Fibroblast of lung (primary cell): ENCODE results near the gene AFAP1. TPM values are rescaled to one million over a fixed set of nuclear protein-coding genes. Genes with fewer than 3 reads are reported as not detected.

Source experiments
- DNase-seq, 2 donors: peaks; one replicate each; pipeline versions ENCODE4 v3.0.0 to v3.0.0-alpha.2; 2010; ENCODE audit warnings: low read depth in 2 of 2
- H2AFZ ChIP-seq: 2 replicates; pipeline ENCODE4 v1.5.1; 2012; ENCODE audit warnings: low read length, control low read depth, inconsistent platforms
- H3K27ac ChIP-seq: 2 replicates; pipeline ENCODE4 v1.5.1; 2011; ENCODE audit warnings: low read length, control low read depth; ENCODE audit not compliant: insufficient read depth
- H3K27me3 ChIP-seq: 2 replicates; pipeline ENCODE4 v1.5.1; 2011; ENCODE audit warnings: mild to moderate bottlenecking, low read length; ENCODE audit not compliant: control insufficient read depth, insufficient read depth
- H3K36me3 ChIP-seq: 2 replicates; pipeline ENCODE4 v1.5.1; 2011; ENCODE audit warnings: low read length; ENCODE audit not compliant: control insufficient read depth, insufficient read depth
- H3K4me1 ChIP-seq: 2 replicates; pipeline ENCODE4 v1.5.1; 2011; ENCODE audit warnings: low read length; ENCODE audit not compliant: control insufficient read depth, insufficient read depth; ENCODE audit errors: extremely low read depth
- H3K4me2 ChIP-seq: 2 replicates; pipeline ENCODE4 v1.5.1; 2011; ENCODE audit warnings: low read length, control low read depth; ENCODE audit not compliant: insufficient read depth; ENCODE audit errors: extremely low read depth
- H3K4me3 ChIP-seq, 4 experiments: fragments of 200-600 bp in 1 of 4; sonication (generic) in 1 of 4; replicated peaks in 1 of 4; 2 replicates each; pipeline ENCODE4 v1.5.1; 2011 to 2016; ENCODE audit warnings: low read length in 4 of 4, low read depth in 3 of 4, mild to moderate bottlenecking in 3 of 4, control low read depth in 2 of 4, inconsistent platforms in 1 of 4, mixed read lengths in 1 of 4; ENCODE audit not compliant: insufficient read depth in 1 of 4; ENCODE audit errors: control extremely low read depth in 1 of 4
- H3K79me2 ChIP-seq: 2 replicates; pipeline ENCODE4 v1.5.1; 2012; ENCODE audit warnings: mild to moderate bottlenecking, low read length, inconsistent platforms; ENCODE audit not compliant: control insufficient read depth, insufficient read depth
- H3K9ac ChIP-seq: 2 replicates; pipeline ENCODE4 v1.5.1; 2011; ENCODE audit warnings: mild to moderate bottlenecking, low read length, control low read depth; ENCODE audit not compliant: insufficient read depth
- H3K9me3 ChIP-seq: 2 replicates; pipeline ENCODE4 v1.5.1; 2012; ENCODE audit warnings: low read depth, low read length; ENCODE audit not compliant: control insufficient read depth, insufficient read depth
- H4K20me1 ChIP-seq: 2 replicates; pipeline ENCODE4 v1.5.1; 2011; ENCODE audit warnings: low read length; ENCODE audit not compliant: control insufficient read depth, insufficient read depth; ENCODE audit errors: extremely low read depth
- EZH2 ChIP-seq: IDR thresholded peaks from 2 replicates; pipeline ENCODE4 v1.5.1; 2012; ENCODE audit warnings: low read length, control low read depth, mild to moderate bottlenecking; ENCODE audit errors: missing control alignments
- polyA plus RNA-seq, 2 donors: library from polyadenylated mRNA; depleted of rRNA in 1 of 2; stranded (reverse) in 1 of 2; unstranded in 1 of 2; fragments of >200 nt; gene quantifications; 2 replicates each; pipeline ENCODE4 v1.2.1, GENCODE V29; 2011 to 2012; ENCODE audit warnings: missing spikeins in 1 of 2
- total RNA-seq: library from RNA; depleted of rRNA; stranded (reverse); fragments of >200 nt; gene quantifications from 2 replicates; pipeline ENCODE4 v1.2.1, GENCODE V29; 2014
- TF ChIP-seq, protein P1 (sequence below), 2 donors: IDR thresholded peaks in 1 of 2; conservative IDR thresholded peaks in 1 of 2; 1 replicate in 1 of 2; 2 replicates in 1 of 2; pipeline ENCODE4 v1.5.1; 2011 to 2012; ENCODE audit warnings: low read length in 2 of 2, control low read depth in 1 of 2, inconsistent platforms in 1 of 2, low read depth in 1 of 2, mild to moderate bottlenecking in 1 of 2

The AFAP1 gene
- total and polyA plus RNA-seq, 2 donors (not counting 1 experiment from before 2014, with no cell fraction given) = 21.8 to 30.1 TPM

DNA sequence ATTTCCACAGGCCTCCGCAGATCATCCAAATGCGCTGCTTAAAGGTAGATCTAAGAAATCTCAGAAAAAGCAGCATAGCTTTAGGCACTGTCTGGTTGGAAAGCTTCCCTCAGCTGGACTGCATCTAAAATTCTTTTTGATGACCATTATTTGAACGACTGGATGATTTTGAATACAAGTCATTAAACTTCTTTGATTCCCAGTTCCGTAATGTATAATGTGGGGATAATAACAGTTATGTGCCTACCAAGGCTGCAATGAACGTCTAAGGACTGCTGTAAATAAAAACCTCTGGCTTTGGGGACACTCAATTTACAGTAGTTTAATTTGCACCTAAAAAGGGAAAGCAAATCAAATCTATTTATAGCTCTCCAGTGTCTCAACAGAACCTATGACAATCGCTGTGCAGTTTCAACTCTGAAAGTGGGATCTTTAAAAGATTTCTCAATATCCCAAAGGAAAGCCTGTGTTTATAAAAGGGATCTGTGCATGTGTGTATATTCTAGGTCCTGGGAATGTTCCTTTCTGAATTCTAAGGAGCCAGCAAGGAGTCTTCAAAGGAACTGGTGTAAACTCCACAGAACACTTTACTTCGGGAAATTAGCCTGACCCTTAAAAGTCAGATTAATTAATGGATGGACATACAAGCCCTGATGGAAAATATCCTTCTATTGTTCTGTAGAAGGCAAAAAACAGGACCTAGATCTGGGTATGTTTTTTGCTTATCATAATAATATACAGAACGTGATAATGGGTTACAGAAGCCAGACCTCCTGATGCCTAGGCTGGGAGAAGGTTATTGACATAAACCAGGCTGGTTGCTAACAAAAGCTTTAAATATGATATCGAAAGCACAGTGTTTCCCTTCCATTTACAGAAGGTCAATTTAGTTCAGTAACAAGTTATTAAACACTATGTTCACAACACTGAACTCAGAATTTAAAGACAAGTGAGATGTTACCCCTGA is 53.4 kb downstream of the AFAP1 start:
- H3K27ac ChIP-seq = no peak overlapping the region
- peak overlapping the region; percentile 48 for H3K4me2 ChIP-seq
- peaks cover 59% of the 10 kb centered on the region for H3K79me2 ChIP-seq
- DNase-seq = peak in 1 of 2 donors; percentile 66
- H3K27me3 ChIP-seq = no peaks in the 10 kb centered on the region
- no peak overlapping the region for H3K4me3 ChIP-seq
- no peaks in the 10 kb centered on the region for H4K20me1 ChIP-seq
- H3K36me3 ChIP-seq = no peaks in the 10 kb centered on the region
- no peaks in the 10 kb centered on the region for H3K9me3 ChIP-seq
- no peak overlapping the region for H3K9ac ChIP-seq
- H3K4me1 ChIP-seq = peaks cover 23% of the 10 kb centered on the region
- no peak overlapping the region for H2AFZ ChIP-seq
- TF ChIP-seq, protein P1, sequence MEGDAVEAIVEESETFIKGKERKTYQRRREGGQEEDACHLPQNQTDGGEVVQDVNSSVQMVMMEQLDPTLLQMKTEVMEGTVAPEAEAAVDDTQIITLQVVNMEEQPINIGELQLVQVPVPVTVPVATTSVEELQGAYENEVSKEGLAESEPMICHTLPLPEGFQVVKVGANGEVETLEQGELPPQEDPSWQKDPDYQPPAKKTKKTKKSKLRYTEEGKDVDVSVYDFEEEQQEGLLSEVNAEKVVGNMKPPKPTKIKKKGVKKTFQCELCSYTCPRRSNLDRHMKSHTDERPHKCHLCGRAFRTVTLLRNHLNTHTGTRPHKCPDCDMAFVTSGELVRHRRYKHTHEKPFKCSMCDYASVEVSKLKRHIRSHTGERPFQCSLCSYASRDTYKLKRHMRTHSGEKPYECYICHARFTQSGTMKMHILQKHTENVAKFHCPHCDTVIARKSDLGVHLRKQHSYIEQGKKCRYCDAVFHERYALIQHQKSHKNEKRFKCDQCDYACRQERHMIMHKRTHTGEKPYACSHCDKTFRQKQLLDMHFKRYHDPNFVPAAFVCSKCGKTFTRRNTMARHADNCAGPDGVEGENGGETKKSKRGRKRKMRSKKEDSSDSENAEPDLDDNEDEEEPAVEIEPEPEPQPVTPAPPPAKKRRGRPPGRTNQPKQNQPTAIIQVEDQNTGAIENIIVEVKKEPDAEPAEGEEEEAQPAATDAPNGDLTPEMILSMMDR (conservative IDR thresholded peaks at IDR 0.05 in 1 of 2, IDR thresholded peaks at IDR 0.05 in 1 of 2; ENCODE audit: low read depth in 1 of 2, low read length in 2 of 2) = no peak
- TF ChIP-seq EZH2 = no peak

DNA sequence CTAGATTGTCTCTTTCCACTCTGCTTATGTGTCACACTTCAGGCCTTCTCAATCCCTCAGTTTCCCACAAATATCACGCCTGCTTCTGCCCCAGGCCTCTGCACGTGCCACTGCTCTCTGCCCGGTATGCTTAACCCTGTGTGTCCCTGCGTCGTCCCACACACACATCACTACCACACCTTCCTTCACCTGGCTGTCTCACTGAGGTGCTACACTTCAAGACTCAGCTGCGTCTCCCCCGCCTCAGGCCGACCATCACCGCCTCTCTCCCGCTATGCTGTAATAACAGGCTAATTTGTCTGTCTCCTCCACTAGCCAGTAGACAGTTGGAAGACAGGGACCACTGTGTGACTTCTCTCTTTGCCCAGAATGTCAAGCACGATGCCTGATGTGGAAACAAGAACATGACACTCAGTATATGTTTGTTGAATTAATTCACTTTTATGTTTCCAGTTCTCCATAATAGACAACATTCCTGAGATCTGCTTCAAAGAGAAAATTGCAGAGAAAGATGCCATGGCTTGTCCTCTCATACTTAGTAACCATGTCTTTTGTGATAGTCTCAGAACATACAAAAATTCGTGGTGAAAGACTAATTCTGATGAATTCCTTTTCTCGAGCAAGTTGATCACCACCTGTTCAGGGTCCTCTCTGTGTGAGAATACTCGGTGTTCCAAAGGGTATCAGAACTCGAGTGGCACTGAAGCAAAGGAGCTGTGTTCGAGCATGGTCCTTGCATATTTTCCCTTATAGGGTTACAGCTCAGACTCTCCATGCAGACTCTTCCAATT is 54.2 kb downstream of the AFAP1 start:
- Histone ChIP-seq H2AFZ (no peak overlapping the region), H3K4me3 (no peak overlapping the region), H4K20me1 (no peaks in the 10 kb centered on the region), H3K27me3 (no peaks in the 10 kb centered on the region), H3K9me3 (no peaks in the 10 kb centered on the region), H3K27ac (no peak overlapping the region), H3K9ac (no peak overlapping the region), H3K4me2 (no peak overlapping the region), H3K36me3 (no peaks in the 10 kb centered on the region), H3K79me2 (peaks cover 64% of the 10 kb centered on the region), H3K4me1 (peaks cover 17% of the 10 kb centered on the region)
- TF ChIP-seq EZH2 = no peak
- TF ChIP-seq, protein P1 (conservative IDR thresholded peaks at IDR 0.05 in 1 of 2, IDR thresholded peaks at IDR 0.05 in 1 of 2; ENCODE audit: low read depth in 1 of 2, low read length in 2 of 2) = no peak
- no peak for DNase-seq

DNA sequence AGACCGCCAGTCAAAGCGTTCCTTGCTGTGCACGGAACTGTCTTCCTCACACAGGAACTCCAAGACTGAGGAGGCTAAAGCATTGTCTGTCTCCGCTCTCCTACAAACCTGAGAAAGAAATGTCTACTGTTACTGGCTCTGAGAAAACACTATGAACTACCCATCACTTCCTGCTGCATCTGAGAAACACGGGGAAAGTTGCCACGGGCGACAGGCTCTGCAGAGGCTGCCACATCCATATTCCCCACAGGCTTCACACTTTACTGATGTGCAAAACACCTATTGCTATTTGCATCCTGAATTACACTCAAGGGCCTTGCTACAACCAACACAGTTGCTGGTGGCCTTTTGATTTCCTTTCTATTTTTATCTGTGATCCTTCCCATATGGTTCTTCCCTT is 59.0 kb downstream of the AFAP1 start:
- no peak for DNase-seq
- Histone ChIP-seq H3K27ac (no peak overlapping the region), H4K20me1 (no peaks in the 10 kb centered on the region), H2AFZ (no peak overlapping the region), H3K27me3 (no peaks in the 10 kb centered on the region), H3K9me3 (no peaks in the 10 kb centered on the region), H3K4me2 (no peak overlapping the region), H3K9ac (no peak overlapping the region), H3K4me3 (no peak overlapping the region), H3K36me3 (no peaks in the 10 kb centered on the region), H3K79me2 (peaks cover 72% of the 10 kb centered on the region), H3K4me1 (peaks cover 9% of the 10 kb centered on the region)
- TF ChIP-seq, protein P1 (conservative IDR thresholded peaks at IDR 0.05 in 1 of 2, IDR thresholded peaks at IDR 0.05 in 1 of 2; ENCODE audit: low read depth in 1 of 2, low read length in 2 of 2) = no peak
- TF ChIP-seq EZH2 = no peak
